Measurements from ENCODE around the gene SCFD2. TPM values are rescaled to one million over a fixed set of nuclear protein-coding genes. Genes with fewer than 3 reads are reported as not detected.

Gene SCFD2
- total and polyA plus RNA-seq, 2 experiments from 2014 or later, result 13.2 to 15.9 TPM

GRCh38 chr4:53192496-53192895, 173.4 kb downstream of the SCFD2 start:
- Histone ChIP-seq H3K4me1 (ENCODE audit: low read depth) (no peaks in the 10 kb centered on the region), H3K27me3 (no peaks in the 10 kb centered on the region), H3K4me3 (no peak overlapping the region), H3K9me3 (ENCODE audit: low read depth) (no peaks in the 10 kb centered on the region), H3K36me3 (no peaks in the 10 kb centered on the region), H3K27ac (no peak overlapping the region)
- DNase-seq (ENCODE audit: low read depth in 1 of 2, low spot score in 1 of 2), result no peak
- TF ChIP-seq CTCF (IDR thresholded peaks at IDR 0.05; ENCODE audit: low read depth, low read length), result no peak

- no peak for DNase-seq (ENCODE audit: low read depth in 1 of 2, low spot score in 1 of 2)
- Histone ChIP-seq H3K36me3 (no peaks in the 10 kb centered on the region), H3K27ac (no peak overlapping the region), H3K9me3 (ENCODE audit: low read depth) (no peaks in the 10 kb centered on the region), H3K4me3 (no peak overlapping the region), H3K27me3 (no peaks in the 10 kb centered on the region), H3K4me1 (ENCODE audit: low read depth) (no peaks in the 10 kb centered on the region)
- no peak for TF ChIP-seq CTCF (IDR thresholded peaks at IDR 0.05; ENCODE audit: low read depth, low read length)
These were observed 173.9 kb downstream of the SCFD2 start for GRCh38 chr4:53191997-53192396.

DNA sequence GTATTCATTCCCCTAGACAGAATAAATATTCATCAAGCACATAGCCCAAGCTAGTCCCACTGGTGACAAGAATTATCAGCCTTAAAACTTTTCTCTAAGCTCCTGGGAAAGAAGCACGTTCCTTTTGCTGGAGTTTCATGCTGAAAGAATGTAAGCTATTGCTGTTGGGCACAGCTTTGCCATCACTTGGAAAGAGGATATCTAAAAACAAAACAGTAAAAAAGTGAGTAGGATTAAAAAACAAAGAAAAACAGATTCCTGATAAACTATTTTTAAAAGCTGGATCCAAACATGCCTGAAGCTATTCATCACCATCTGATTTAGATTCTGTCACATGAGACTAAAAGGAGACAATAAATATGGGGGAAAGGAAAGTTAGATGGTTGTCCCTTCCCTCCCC, 176.8 kb downstream of the SCFD2 start:
- peak in 1 of 2 donors; percentile 66 for DNase-seq (ENCODE audit: low read depth in 1 of 2, low spot score in 1 of 2)

DNA sequence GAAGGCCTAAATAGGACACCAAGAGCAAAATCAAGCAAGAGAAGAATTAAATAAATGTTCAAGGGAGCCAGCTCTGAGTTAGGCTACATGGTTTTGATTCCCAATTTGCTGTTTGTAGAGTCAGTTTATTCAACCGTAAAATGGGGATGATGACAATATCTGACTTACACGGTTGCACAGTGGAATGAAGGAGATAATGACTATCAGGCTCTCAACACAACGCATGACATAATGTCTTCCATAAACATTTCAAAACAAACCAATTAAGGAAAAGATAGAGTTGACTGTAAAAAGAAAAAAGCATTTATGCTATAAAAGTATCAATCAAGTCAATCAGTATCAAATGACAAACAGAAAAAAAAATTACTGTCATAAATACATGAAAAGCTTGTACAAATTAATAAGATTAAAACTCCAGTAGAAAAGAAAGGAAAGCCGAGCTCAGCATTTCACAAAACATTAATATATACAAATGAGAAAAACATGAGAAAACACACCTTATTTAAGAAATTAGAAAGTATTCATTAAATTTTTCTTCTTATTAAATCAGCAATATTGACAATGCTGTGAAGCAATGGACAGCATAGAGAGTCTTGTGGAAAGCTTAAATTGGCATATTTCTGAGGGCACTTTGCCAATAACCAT, 179.0 kb downstream of the SCFD2 start:
- Histone ChIP-seq H3K27me3 (no peaks in the 10 kb centered on the region), H3K4me3 (no peak overlapping the region), H3K27ac (no peak overlapping the region), H3K36me3 (no peaks in the 10 kb centered on the region), H3K9me3 (ENCODE audit: low read depth) (no peaks in the 10 kb centered on the region), H3K4me1 (ENCODE audit: low read depth) (no peaks in the 10 kb centered on the region)
- no peak for DNase-seq (ENCODE audit: low read depth in 1 of 2, low spot score in 1 of 2)
- TF ChIP-seq CTCF (IDR thresholded peaks at IDR 0.05; ENCODE audit: low read depth, low read length), result no peak

More for the DNA sequence above, 176.8 kb downstream of the SCFD2 start:
- H3K4me1 ChIP-seq (ENCODE audit: low read depth), result no peaks in the 10 kb centered on the region
- no peaks in the 10 kb centered on the region for H3K27me3 ChIP-seq
- no peak overlapping the region for H3K27ac ChIP-seq
- H3K36me3 ChIP-seq, result no peaks in the 10 kb centered on the region
- no peak overlapping the region for H3K4me3 ChIP-seq
- H3K9me3 ChIP-seq (ENCODE audit: low read depth), result no peaks in the 10 kb centered on the region
- TF ChIP-seq CTCF (IDR thresholded peaks at IDR 0.05; ENCODE audit: low read depth, low read length), result no peak

GRCh38 chr4:53185869-53186585, 179.8 kb downstream of the SCFD2 start:
- Histone ChIP-seq H3K36me3 (no peaks in the 10 kb centered on the region), H3K27me3 (no peaks in the 10 kb centered on the region), H3K9me3 (ENCODE audit: low read depth) (no peaks in the 10 kb centered on the region), H3K4me1 (ENCODE audit: low read depth) (no peaks in the 10 kb centered on the region), H3K27ac (no peak overlapping the region), H3K4me3 (no peak overlapping the region)
- peak in 1 of 2 donors; percentile 69 for DNase-seq (ENCODE audit: low read depth in 1 of 2, low spot score in 1 of 2)
- no peak for TF ChIP-seq CTCF (IDR thresholded peaks at IDR 0.05; ENCODE audit: low read depth, low read length)

All from cardiac muscle cell (in vitro differentiated cells and primary cell).